Activated CD4-positive, alpha-beta memory T cell treated with anti-CD3 and anti-CD28 coated beads for 36 hours (primary cell): ENCODE results near the gene UQCRH. TPM values are rescaled to one million over a fixed set of nuclear protein-coding genes. Genes with fewer than 3 reads are reported as not detected.
"Not testable (repeated sequence)": the region's sequence is repeated elsewhere in the genome, so short reads cannot be mapped to it uniquely, and the experiment has no call there.

Source experiments
- CTCF ChIA-PET: fragments of 350-600 bp; sonication (Branson Sonifier 250); formaldehyde crosslinking; loops from one replicate; lab custom pipeline; 2021; ENCODE audit warnings: antibody characterized with exemption, inconsistent platforms; lab: Charles Lee
- POLR2A ChIA-PET: fragments of 350-600 bp; sonication (Branson Sonifier 250); formaldehyde crosslinking; loops from one replicate; lab custom pipeline; 2021; ENCODE audit warnings: antibody characterized with exemption; lab: Charles Lee
- DNase-seq: peaks from one replicate; pipeline ENCODE4 v3.0.0-alpha.2; 2020
- H3K27ac Mint-ChIP-seq: one replicate; pipeline ENCODE4 v1.8.0; 2021; ENCODE audit warnings: mixed read lengths
- H3K27me3 Mint-ChIP-seq: one replicate; pipeline ENCODE4 v1.8.0; 2021; ENCODE audit warnings: mixed read lengths
- H3K36me3 Mint-ChIP-seq: one replicate; pipeline ENCODE4 v1.8.0; 2021; ENCODE audit warnings: mixed read lengths
- H3K4me1 Mint-ChIP-seq: one replicate; pipeline ENCODE4 v1.8.0; 2021; ENCODE audit warnings: low read depth, mixed read lengths
- H3K4me3 Mint-ChIP-seq: one replicate; pipeline ENCODE4 v1.8.0; 2021; ENCODE audit warnings: mild to moderate bottlenecking, mixed read lengths
- H3K9me3 Mint-ChIP-seq: one replicate; pipeline ENCODE4 v1.8.0; 2021; ENCODE audit warnings: mixed read lengths
- intact Hi-C: fragments of 100-400 bp; cut with micrococcal nuclease; formaldehyde crosslinking; loops from one replicate; pipeline ENCODE4 v1.15.1; 2023
- total RNA-seq, 2 experiments: library from RNA; stranded (reverse); gene quantifications; one replicate each; pipeline ENCODE4 v1.2.3, GENCODE V29; 2021

Gene UQCRH
- total RNA-seq, 2 experiments from 2014 or later = 351 to 353 TPM

DNA sequence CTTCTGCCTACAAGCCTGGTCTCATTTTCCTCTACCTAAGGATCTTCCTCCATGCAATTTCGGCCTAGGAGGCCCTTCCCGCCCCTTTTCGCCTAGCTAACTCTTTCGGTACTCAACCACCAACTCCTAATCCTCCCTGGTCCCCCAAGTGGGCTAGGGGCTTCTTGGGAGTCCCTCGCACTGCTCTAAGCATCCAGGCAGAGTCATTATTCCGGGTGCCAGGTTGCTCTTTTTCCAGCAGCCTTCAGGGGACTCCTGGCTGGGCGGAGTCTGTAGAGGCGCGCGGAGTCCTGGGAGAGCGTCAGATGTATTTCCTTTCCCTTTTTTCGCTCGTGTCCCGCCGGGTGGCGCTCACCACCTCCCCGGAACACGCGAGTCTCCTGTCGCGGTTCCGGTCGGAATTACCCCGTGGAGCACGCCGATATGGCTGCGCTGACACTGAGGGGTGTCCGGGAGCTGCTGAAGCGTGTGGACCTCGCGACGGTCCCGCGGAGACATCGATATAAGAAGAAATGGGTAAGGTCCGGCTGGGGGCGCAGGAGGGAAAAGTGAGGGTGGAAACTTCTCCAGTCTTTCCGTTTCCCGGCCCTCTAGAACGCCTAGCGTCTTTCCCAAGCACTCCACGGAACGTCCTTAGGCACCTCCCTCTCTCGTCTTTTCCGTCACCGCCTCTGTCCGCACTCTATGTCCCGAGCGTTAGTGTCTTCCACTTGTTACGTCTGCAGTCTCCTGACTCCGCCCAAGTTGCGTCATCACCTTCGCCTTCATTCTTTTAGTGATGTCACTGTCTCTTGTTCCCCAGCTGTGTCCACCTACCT lies 37.1 kb downstream of the UQCRH start, which contains the start of gene NSUN4:
TSS of gene NSUN4 (plus strand) at position 404 of the 818 bp plus-strand sequence. CDS start at position 424, 20 bp downstream.
- CTCF ChIA-PET = interaction anchor here (0.6 to 4.1 kb wide), 12 partner anchors 7 to 210 kb away, joined by 3 to 19 read pairs (median 4); partner anchors contain the start of genes LRRC41, RAD54L and UQCRH
- H3K4me1 Mint-ChIP-seq = peaks cover 44% of the 10 kb centered on the region
- DNase-seq = peak; percentile 93
- no peaks in the 10 kb centered on the region for H3K27me3 Mint-ChIP-seq
- peaks cover 19% of the 10 kb centered on the region for H3K36me3 Mint-ChIP-seq
- H3K27ac Mint-ChIP-seq = peak within 1 kb of the TSS; percentile 98
- H3K4me3 Mint-ChIP-seq = peak within 1 kb of the TSS; percentile 94
- intact Hi-C loops = loop anchor here (1.0 to 10.0 kb wide), 4 partner anchors 8 to 264 kb away; partner anchors contain the start of genes LRRC41, MKNK1, RAD54L and UQCRH
- POLR2A ChIA-PET = interaction anchor here (0.6 to 2.0 kb wide), 4 partner anchors 8 to 94 kb away, joined by 4 to 15 read pairs (median 6); partner anchors contain the start of genes LRRC41, RAD54L and UQCRH
- no peaks in the 10 kb centered on the region for H3K9me3 Mint-ChIP-seq

GRCh38 chr1:46341222-46342083 lies 38.0 kb downstream of the UQCRH start:
- ChIA-PET CTCF (interaction anchor here (1.1 to 4.1 kb wide), 6 partner anchors 8 to 118 kb away, joined by 3 to 19 read pairs (median 6); partner anchors contain the start of genes LRRC41, RAD54L and UQCRH), POLR2A (interaction anchor here (1.4 to 2.0 kb wide), 2 partner anchors 23 to 38 kb away, joined by 4 to 15 read pairs; partner anchors contain the start of genes LRRC41 and UQCRH)
- no peak for DNase-seq
- Mint-ChIP-seq H3K27ac (peak overlapping the region; percentile 98), H3K27me3 (no peaks in the 10 kb centered on the region), H3K36me3 (peaks cover 21% of the 10 kb centered on the region), H3K4me1 (peaks cover 44% of the 10 kb centered on the region), H3K9me3 (no peaks in the 10 kb centered on the region), H3K4me3 (peak overlapping the region; percentile 94)
- intact Hi-C loops = loop anchor here (1.0 to 10.0 kb wide), 2 partner anchors 94 to 263 kb away; partner anchors contain the start of genes MKNK1 and RAD54L

DNA sequence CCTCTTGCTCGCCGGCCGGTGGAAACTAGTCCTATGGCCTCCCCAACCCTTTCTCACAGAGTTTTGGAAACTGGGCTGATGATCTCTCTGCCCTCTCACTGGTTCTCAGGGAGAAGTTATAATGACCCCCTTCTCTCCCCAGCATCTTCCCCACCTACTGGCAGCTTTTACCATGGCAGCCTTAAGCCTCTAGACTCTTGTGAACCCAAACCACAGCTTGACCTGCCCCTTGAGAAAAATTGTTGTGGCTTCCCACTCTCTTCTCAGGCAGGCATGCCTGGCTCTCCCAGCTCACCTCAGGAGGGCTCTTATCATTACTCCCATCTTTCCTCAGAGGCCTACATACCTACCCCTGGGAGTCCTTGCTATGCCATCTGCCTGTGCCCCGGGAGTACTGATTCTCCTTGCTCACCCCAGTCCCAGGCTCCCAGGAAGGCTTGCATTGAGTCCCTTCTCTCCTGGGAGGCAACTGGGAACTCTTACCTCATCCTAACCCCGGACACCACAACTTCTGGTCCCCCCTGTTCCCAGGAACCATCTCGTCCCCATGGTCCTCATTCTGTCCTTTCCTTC lies 38.7 kb downstream of the UQCRH start:
- peak overlapping the region; percentile 98 for H3K27ac Mint-ChIP-seq
- peaks cover 48% of the 10 kb centered on the region for H3K4me1 Mint-ChIP-seq
- intact Hi-C loops = loop anchor here (10.0 kb wide), 1 partner anchor 263 kb away; the partner anchor contains the start of gene MKNK1
- POLR2A ChIA-PET = no interaction called here
- no peaks in the 10 kb centered on the region for H3K9me3 Mint-ChIP-seq
- H3K4me3 Mint-ChIP-seq = peak overlapping the region; percentile 94
- peak; percentile 24 for DNase-seq
- H3K27me3 Mint-ChIP-seq = no peaks in the 10 kb centered on the region
- peaks cover 26% of the 10 kb centered on the region for H3K36me3 Mint-ChIP-seq
- CTCF ChIA-PET = interaction anchor here (1.7 to 4.1 kb wide), 3 partner anchors 9 to 95 kb away, joined by 7 to 19 read pairs (median 16); partner anchors contain the start of genes LRRC41, RAD54L and UQCRH

GRCh38 chr1:46342677-46343350 lies 39.3 kb downstream of the UQCRH start:
- intact Hi-C loops = loop anchor here (10.0 kb wide), 1 partner anchor 262 kb away; the partner anchor contains the start of gene MKNK1
- H3K27ac Mint-ChIP-seq = peak overlapping the region; percentile 98

DNA sequence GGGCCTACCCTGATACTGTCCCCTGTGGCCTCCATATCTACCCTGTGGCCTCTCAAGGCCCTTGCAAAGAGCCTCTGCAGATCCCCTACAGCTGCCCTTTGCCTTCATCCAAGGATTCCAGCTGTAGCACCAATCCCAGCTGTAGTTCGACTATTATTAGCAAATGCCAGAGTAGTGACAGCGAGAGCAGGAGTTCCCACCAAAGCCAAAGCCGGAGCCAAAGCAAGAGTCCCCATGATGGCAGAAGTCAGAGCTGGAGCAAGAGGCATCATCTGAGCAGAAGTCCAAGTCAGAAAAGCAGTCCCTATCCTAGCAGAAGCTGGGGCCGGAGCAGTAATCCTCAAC lies 39.8 kb downstream of the UQCRH start:
- DNase-seq = no peak
- Mint-ChIP-seq H3K4me1 (peaks cover 55% of the 10 kb centered on the region), H3K9me3 (no peaks in the 10 kb centered on the region), H3K27me3 (no peaks in the 10 kb centered on the region), H3K36me3 (peaks cover 36% of the 10 kb centered on the region), H3K27ac (no peak overlapping the region), H3K4me3 (no peak overlapping the region)
- POLR2A ChIA-PET = interaction anchor here (0.8 kb wide), 1 partner anchor 57 kb away, joined by 3 read pairs; no protein-coding TSS in a partner anchor
- intact Hi-C loops = loop anchor here (10.0 kb wide), 1 partner anchor 261 kb away; the partner anchor contains the start of gene MKNK1
- CTCF ChIA-PET = interaction anchor here (0.7 kb wide), 1 partner anchor 40 kb away, joined by 3 read pairs; the partner anchor contains the start of genes LRRC41 and UQCRH

More at GRCh38 chr1:46342677-46343350, 39.3 kb downstream of the UQCRH start:
- peaks cover 32% of the 10 kb centered on the region for H3K36me3 Mint-ChIP-seq
- no peak for DNase-seq
- no peaks in the 10 kb centered on the region for H3K9me3 Mint-ChIP-seq
- CTCF ChIA-PET = interaction anchor here (1.7 to 4.1 kb wide), 3 partner anchors 9 to 95 kb away, joined by 7 to 19 read pairs (median 16); partner anchors contain the start of genes LRRC41, RAD54L and UQCRH
- POLR2A ChIA-PET = interaction anchor here (0.8 kb wide), 1 partner anchor 57 kb away, joined by 3 read pairs; no protein-coding TSS in a partner anchor
- peaks cover 51% of the 10 kb centered on the region for H3K4me1 Mint-ChIP-seq
- H3K4me3 Mint-ChIP-seq = peak overlapping the region; percentile 94
- H3K27me3 Mint-ChIP-seq = no peaks in the 10 kb centered on the region

DNA sequence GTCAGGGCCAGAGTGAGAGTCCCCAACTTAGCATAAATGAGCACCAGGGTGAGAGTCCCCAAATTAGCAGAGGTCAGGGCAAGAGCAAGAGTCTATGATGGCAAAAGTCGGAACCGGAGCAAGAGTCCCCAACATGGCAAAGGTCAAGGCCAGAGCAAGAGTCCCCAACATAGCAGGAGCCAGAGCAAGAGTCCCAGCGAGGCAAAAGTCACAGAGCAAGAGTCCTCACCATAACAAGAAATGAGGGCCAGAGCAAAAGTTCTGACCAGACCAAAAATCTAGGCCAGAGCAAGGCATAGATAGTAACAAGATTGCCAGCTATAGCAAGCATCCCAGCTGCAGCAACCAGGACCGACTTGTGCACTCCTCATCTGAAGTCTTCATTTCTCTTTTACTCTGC lies 40.2 kb downstream of the UQCRH start:
- H3K9me3 Mint-ChIP-seq = no peaks in the 10 kb centered on the region
- H3K4me1 Mint-ChIP-seq = peaks cover 55% of the 10 kb centered on the region
- H3K4me3 Mint-ChIP-seq = no peak overlapping the region
- peaks cover 37% of the 10 kb centered on the region for H3K36me3 Mint-ChIP-seq
- ChIA-PET POLR2A (no interaction called here), CTCF (interaction anchor here (0.7 kb wide), 1 partner anchor 41 kb away, joined by 3 read pairs; the partner anchor contains the start of genes LRRC41 and UQCRH)
- no peak overlapping the region for H3K27ac Mint-ChIP-seq
- H3K27me3 Mint-ChIP-seq = no peaks in the 10 kb centered on the region
- no peak for DNase-seq
- intact Hi-C loops = loop anchor here (10.0 kb wide), 1 partner anchor 261 kb away; the partner anchor contains the start of gene MKNK1

GRCh38 chr1:46344481-46344880 lies 41.0 kb downstream of the UQCRH start:
- ChIA-PET POLR2A (interaction anchor here (1.2 kb wide), 1 partner anchor 9 kb away, joined by 3 read pairs; no protein-coding TSS in a partner anchor), CTCF (interaction anchor here (1.5 kb wide), 1 partner anchor 41 kb away, joined by 5 read pairs; the partner anchor contains the start of genes LRRC41 and UQCRH)
- Mint-ChIP-seq H3K27ac (no peak overlapping the region), H3K4me3 (no peak overlapping the region), H3K4me1 (peaks cover 50% of the 10 kb centered on the region), H3K27me3 (no peaks in the 10 kb centered on the region), H3K36me3 (peaks cover 41% of the 10 kb centered on the region), H3K9me3 (no peaks in the 10 kb centered on the region)
- no peak for DNase-seq
- intact Hi-C loops = loop anchor here (10.0 kb wide), 1 partner anchor 260 kb away; the partner anchor contains the start of gene MKNK1

- Mint-ChIP-seq H3K4me1 (peaks cover 48% of the 10 kb centered on the region), H3K9me3 (no peaks in the 10 kb centered on the region), H3K4me3 (no peak overlapping the region), H3K27ac (peak overlapping the region; percentile 13), H3K27me3 (no peaks in the 10 kb centered on the region), H3K36me3 (peaks cover 49% of the 10 kb centered on the region)
- ChIA-PET POLR2A (interaction anchor here (1.2 kb wide), 1 partner anchor 8 kb away, joined by 3 read pairs; no protein-coding TSS in a partner anchor), CTCF (interaction anchor here (1.5 kb wide), 1 partner anchor 42 kb away, joined by 5 read pairs; the partner anchor contains the start of genes LRRC41 and UQCRH)
- intact Hi-C loops = loop anchor here (10.0 kb wide), 1 partner anchor 260 kb away; the partner anchor contains the start of gene MKNK1
- no peak for DNase-seq
These were observed 41.8 kb downstream of the UQCRH start for GRCh38 chr1:46345281-46345680.

GRCh38 chr1:46352363-46352762 lies 48.9 kb downstream of the UQCRH start:
- H3K9me3 Mint-ChIP-seq = no peaks in the 10 kb centered on the region
- no peaks in the 10 kb centered on the region for H3K27me3 Mint-ChIP-seq
- intact Hi-C loops = no loop called here
- peaks cover 42% of the 10 kb centered on the region for H3K36me3 Mint-ChIP-seq
- ChIA-PET CTCF (interaction anchor here (0.9 kb wide), 1 partner anchor 12 kb away, joined by 4 read pairs; the partner anchor contains the start of gene NSUN4), POLR2A (no interaction called here)
- H3K4me3 Mint-ChIP-seq = no peak overlapping the region
- no peak overlapping the region for H3K27ac Mint-ChIP-seq
- DNase-seq = no peak
- peaks cover 8% of the 10 kb centered on the region for H3K4me1 Mint-ChIP-seq

GRCh38 chr1:46355920-46356319 lies 52.4 kb downstream of the UQCRH start:
- CTCF ChIA-PET = interaction anchor here (0.7 kb wide), 1 partner anchor 62 kb away, joined by 3 read pairs; no protein-coding TSS in a partner anchor

More at GRCh38 chr1:46355920-46356319, 52.4 kb downstream of the UQCRH start:
- intact Hi-C loops, H3K9me3 Mint-ChIP-seq, H3K4me3 Mint-ChIP-seq, DNase-seq, H3K4me1 Mint-ChIP-seq, H3K27me3 Mint-ChIP-seq, POLR2A ChIA-PET, H3K27ac Mint-ChIP-seq: not testable (repeated sequence)
- H3K36me3 Mint-ChIP-seq = peaks cover 30% of the 10 kb centered on the region
